NCI-H82 (cell line): ENCODE data around the gene GADD45G.

ENCODE experiments used
- DNase-seq: peaks from one replicate; lab custom pipeline; 2025; lab: John Stamatoyannopoulos, UW

GADD45G gene

DNA sequence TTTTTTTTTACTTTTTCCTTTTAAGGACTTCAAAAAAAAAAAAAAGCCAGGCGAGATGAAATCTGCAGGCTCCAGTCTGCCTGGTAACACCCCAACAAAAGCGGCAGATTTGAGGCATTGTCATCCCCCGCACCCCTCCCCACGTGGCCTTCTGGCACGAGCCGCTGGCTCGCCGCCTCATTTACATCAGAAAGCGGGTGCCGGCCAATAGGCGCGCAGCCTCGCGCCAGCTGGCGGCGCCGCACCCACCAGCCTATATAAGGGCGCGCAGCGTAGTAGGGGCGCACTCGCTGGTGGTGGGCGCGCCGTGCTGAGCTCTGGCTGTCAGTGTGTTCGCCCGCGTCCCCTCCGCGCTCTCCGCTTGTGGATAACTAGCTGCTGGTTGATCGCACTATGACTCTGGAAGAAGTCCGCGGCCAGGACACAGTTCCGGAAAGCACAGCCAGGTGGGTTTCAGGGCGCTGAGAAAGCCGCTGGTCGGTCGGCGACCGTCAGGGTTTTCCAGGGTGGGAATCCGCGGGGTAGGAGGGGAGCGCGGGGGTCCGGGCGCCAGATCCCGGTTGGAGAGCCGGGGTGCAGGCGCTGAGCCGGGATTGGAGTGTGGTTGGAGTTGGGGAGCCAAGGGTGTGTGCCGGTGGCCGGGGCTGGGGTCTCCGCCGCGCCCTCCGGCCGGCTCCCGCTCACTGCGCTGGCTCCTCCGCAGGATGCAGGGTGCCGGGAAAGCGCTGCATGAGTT lies at the start of gene GADD45G:
GADD45G (plus strand) TSS at position 284 of the 736 bp plus-strand sequence; CDS start at position 394, 110 bp downstream.
- peak; percentile 97 for DNase-seq

GRCh38 chr9:89555036-89555415 lies 49.8 kb upstream of the GADD45G start:
- no peak for DNase-seq

GRCh38 chr9:89555451-89556375 lies 49.1 kb upstream of the GADD45G start:
- DNase-seq = peak; percentile 83

DNA sequence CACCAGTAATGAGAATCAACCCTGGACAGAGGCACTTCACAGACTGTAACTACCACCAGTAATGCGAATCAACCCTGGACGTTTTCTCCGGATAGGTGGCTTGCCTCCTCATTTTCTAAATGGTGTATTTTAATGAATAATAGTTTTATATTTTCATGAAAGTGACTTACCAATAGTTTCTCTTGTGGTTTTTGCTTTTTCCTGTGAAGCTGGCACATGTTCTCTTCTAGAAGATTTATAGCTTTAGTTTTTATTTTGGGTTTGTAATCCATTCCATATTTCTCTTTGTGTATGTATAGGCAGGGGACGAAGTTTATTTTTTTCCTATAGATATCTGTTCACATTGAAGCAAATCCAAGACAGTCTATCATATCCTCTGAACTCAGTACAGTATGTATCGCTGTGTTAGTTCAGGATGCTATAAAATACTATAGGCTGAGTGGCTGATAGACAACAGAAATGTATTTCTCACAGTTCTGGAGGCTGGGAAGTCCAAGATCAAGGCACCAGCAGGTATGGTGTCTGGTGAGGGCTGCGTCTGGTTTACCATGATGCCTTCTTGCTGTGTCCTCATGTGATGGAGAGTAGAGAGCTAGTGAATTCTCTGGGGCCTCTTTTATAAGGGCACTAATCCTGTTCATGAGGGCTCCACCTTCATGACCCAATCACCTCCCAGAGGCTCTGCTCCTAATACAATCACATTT lies 46.5 kb upstream of the GADD45G start:
- DNase-seq = no peak

- DNase-seq = no peak
Observed at GRCh38 chr9:89558948-89559347, 45.9 kb upstream of the GADD45G start.

GRCh38 chr9:89562186-89562814 lies 42.5 kb upstream of the GADD45G start:
- no peak for DNase-seq

DNA sequence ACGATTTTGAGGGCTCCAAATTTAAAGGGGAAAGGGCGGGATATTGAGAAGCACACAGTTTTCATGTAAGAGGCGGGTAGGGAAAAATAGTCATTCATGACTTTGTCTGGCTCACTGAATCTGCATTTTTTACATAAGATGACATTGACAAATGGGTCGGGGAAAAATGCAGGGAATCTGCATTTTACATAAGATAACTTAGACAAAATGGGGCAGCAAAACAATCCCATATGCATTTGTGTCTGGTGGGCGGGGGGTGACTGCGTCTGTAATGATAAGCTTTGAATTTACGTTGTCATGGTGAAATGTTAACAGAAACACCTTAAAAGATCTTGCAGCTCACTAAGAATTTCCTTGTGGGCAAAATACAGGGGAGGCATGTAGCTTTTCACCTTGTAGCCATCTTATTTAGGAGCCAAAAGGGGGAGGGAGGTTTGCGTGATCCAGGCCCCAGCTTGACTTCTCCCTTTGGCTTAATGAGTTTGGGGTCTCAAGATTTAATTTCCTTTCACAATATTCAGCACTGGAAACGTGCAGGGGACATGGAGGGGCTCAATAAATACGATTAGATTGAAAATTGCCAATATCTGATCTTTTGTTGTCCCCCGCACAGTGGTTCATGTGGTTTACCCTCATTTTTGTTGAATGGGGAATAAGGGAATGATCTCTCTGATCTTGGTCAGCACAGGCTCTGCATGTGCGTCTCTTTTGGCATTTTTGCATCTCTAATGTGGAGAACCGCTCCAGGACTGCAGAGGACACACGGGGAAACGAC lies 41.1 kb upstream of the GADD45G start:
- no peak for DNase-seq

GRCh38 chr9:89564346-89564878 lies 40.4 kb upstream of the GADD45G start:
- peak; percentile 83 for DNase-seq

DNA sequence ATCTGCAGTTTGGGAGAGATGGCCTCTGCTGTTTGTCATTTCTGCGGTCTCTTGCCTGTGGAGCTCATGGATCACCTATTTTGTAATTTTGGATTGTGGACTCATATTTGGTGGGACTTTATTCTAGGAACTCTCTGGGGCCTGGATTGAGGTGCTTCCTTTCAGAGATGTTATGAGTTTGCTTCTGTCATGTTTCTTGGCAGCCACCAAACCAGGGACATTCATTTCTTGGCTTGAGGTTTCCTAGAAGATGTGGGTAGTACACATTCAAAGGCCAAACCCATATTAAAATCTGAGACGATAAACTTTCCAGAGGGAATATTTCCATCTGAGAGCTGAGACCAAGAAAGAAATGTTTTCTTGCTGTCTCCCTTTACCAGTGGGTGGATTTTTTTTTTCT lies 37.2 kb upstream of the GADD45G start:
- DNase-seq = no peak

- DNase-seq = no peak
Observed at GRCh38 chr9:89574309-89574708, 30.5 kb upstream of the GADD45G start.

DNA sequence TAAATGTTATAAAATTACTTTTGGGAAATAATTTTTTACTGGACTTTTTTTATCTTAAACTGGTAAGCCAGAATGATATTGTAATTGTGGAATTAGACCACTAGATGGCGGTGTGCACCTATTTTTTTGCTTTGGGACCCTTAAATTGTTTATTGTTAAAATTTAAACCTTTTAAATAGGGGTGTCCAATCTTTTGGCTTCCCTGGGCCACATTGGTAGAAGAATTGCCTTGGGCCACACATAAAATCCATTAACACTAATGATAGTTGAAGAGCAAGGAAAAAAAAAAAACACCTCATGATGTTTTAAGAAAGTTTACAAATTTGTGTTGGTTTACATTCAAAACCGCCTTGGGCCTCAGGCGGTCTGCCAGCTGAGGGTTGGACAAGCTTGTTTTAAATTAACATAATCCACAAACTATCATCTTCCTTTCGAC lies 28.4 kb upstream of the GADD45G start:
- DNase-seq = peak; percentile 54

DNA sequence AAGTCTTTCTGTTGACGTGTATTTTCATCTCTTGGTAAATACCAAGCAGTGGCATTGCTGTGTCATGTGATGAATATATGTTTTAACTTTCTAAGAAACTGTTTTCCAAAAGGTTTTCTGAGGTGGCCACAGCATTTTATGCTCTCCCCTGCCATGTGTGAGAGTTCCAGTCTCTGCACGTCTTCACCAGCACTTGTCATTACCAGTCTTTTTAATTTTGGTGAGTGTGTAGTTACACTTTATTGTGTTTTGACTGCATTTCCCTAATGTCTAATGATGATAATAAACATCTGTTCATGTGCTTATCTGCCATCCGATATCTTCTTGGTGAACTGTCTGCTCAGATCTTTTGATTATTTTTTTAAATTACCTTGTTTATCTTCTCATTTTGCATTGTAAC lies 27.4 kb upstream of the GADD45G start:
- no peak for DNase-seq

- no peak for DNase-seq
Observed at GRCh38 chr9:89579741-89580385, 24.9 kb upstream of the GADD45G start.

DNA sequence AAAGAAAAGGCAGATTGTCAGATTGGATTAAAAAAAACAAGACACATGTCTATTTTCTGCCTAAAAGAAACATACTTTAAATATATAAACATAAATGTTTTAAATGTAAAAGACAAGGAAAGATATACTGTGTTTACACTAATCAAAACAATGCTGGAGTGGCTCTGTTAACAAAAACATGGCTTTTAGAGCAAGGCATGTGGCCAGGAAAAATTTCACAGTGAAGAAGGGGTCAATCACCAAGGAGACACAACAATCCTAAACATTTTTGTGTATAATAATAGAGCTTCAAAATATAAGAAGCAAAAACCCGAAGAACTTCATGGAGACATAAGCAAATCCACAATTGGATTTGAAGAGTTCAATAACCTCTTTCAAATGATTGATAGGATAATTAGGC lies 18.5 kb upstream of the GADD45G start:
- DNase-seq = no peak

GRCh38 chr9:89588271-89588879 lies 16.4 kb upstream of the GADD45G start:
- no peak for DNase-seq

DNA sequence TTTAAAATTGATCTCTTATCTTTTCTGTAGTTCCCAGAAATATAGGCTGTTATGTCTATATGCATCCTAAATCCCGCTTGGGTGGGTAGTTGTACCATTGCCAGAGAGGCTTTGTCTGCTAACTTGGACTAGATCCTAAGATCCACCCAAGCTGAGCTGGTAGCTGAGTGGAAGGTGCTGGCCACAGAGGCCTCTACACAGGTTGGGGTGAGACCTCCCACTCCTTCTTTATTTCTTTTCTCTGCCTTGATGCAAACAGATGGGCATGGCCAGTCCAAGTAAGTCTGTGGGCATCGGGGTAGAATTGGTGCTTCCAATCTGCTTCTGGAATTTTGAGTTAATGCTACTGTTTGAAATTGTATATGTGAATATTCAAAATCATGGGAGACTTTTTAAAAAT lies 14.4 kb upstream of the GADD45G start:
- DNase-seq = no peak

- DNase-seq = peak; percentile 56
Observed at GRCh38 chr9:89591274-89592212, 13.3 kb upstream of the GADD45G start.

DNA sequence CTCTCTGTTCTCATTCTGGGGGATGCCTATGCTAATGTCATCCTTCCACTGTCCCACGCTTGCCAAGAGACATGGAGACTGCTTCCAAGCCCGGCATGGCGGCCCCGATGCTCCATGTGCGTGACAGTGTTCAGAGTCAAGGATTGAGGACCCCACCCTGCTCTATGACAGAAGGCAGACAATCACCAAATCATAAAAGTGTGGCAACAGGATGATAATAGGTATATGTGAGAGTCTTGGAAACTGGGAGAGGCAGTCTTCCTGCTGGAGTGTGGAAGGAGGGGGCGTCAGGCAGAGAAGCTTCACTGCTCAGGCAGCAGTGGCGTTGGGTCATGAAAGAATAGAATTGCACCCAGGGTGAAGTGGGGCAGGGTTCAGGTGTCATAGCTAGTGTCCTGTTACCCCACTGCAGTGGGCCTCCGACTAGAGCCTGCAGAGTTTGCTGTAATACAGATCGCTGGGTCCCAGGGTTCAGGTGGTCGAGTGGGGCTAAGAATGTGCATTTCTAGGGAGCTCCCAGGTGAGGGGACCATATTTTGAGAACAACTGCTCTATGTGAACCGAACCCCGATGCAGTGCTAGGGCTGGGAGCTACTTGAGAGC lies 12.5 kb upstream of the GADD45G start:
- no peak for DNase-seq
